Adrenal gland (tissue), 12 donors: Measurements from ENCODE around the gene PPTC7. TPM values are rescaled to one million over a fixed set of nuclear protein-coding genes. Genes with fewer than 3 reads are reported as not detected.
A peak's percentile ranks its signal among the peaks of the same experiment; 100 is the strongest.

Source experiments
- DNase-seq, 7 donors: peaks; one replicate each; pipeline ENCODE4 v3.0.0-alpha.2; 2019 to 2020
- H3K27ac ChIP-seq, 5 donors: fragments of 200-600 bp; sonication (generic) in 4 of 5; 1 replicate in 3 of 5; 2 replicates in 2 of 5; pipeline versions ENCODE4 v1.5.1 to v1.8.0; 2016 to 2020; ENCODE audit warnings: mild to moderate bottlenecking in 1 of 5
- H3K27me3 ChIP-seq: fragments of 200-600 bp; 2 replicates; pipeline ENCODE4 v1.8.0; 2021
- H3K36me3 ChIP-seq, 2 donors: fragments of 200-600 bp; replicated peaks in 1 of 2; 1 replicate in 1 of 2; 2 replicates in 1 of 2; pipeline versions ENCODE4 v1.5.1 to v1.8.0; 2018 to 2022
- H3K4me1 ChIP-seq, 2 donors: fragments of 200-600 bp; replicated peaks in 1 of 2; 1 replicate in 1 of 2; 2 replicates in 1 of 2; pipeline versions ENCODE4 v1.5.1 to v1.8.0; 2018 to 2021
- H3K4me3 ChIP-seq, 4 donors: fragments of 200-600 bp; sonication (generic) in 3 of 4; one replicate each; pipeline ENCODE4 v1.5.1; 2016 to 2018
- H3K9me3 ChIP-seq, 3 donors: fragments of 200-600 bp; sonication (generic) in 1 of 3; replicated peaks in 1 of 3; 1 replicate in 2 of 3; 2 replicates in 1 of 3; pipeline versions ENCODE4 v1.5.1 to v1.8.0; 2016 to 2021
- POLR2A ChIP-seq, 2 donors: fragments of 450-650 bp; IDR thresholded peaks; one replicate each; pipeline ENCODE4 v1.6.1; 2017; ENCODE audit warnings: antibody characterized with exemption in 2 of 2, mild to moderate bottlenecking in 2 of 2, moderate library complexity in 1 of 2
- WGBS, 4 donors: extraction: QIAGEN DNeasy Blood & Tissue Kit in 2 of 4; methylation state at CpG; one replicate each; pipeline versions ENCODE4 v1.1.5 to v1.1.7; 2013 to 2017; 5-methylcytosine and 5-hydroxymethylcytosine counted together
- intact Hi-C, 2 donors: fragments of 100-400 bp; cut with DNase I; formaldehyde crosslinking; loops; one replicate each; pipeline versions ENCODE4 v1.14.1 to v1.15.0; 2022 to 2023
- polyA plus RNA-seq, 3 donors: library from polyadenylated mRNA; stranded (reverse); fragments of 200-250 nt in 2 of 3; fragments of 350-450 nt in 1 of 3; fragmentation: Illumina TruSeq in 1 of 3; extraction: RNeasy Lipid Tissue Mini Kit (QIAGEN cat#74804) in 1 of 3; gene quantifications; one replicate each; pipeline ENCODE4 v1.2.3, GENCODE V29; 2013 to 2014
- small RNA-seq, 2 donors: library from RNA; depleted of rRNA; stranded (forward); fragments of <200 nt; gene quantifications; one replicate each; pipeline ENCODE3, GENCODE V24; 2016
- total RNA-seq, 9 donors: library from RNA; depleted of rRNA in 4 of 9; stranded (reverse); fragments of >200 nt in 4 of 9; fragments of 120-200 nt in 1 of 9; fragmentation: NEBNext Ultra II Directional in 1 of 9; extraction: Animal tissue kit (Norgen Biotek cat#: 25700) in 1 of 9; gene quantifications; one replicate each; pipeline versions ENCODE4 v1.1.0 to v1.2.4, GENCODE V29; 2013 to 2023
- TF ChIP-seq, protein P1 (sequence below), 6 experiments: fragments of 450-650 bp in 4 of 6; fragments of 200-600 bp in 2 of 6; sonication (generic) in 1 of 6; IDR thresholded peaks; 1 replicate in 5 of 6; 2 replicates in 1 of 6; pipeline versions ENCODE4 v1.5.1 to v1.8.0; 2016 to 2021; ENCODE audit warnings: antibody characterized with exemption in 6 of 6, mild to moderate bottlenecking in 2 of 6, moderate library complexity in 1 of 6
- donor health status: healthy with polysubstance abuse.
- donor health status: Bipolar disorder and iron deficiency.
- donor health status: DM: yes; HTN: yes; CAD: no.
- donor health status: DM: no; HTN: no; CAD: no.
- donor health status: DM: no; HTN: no; CAD: no.
- donor health status: DM: yes; HTN: yes; CAD: no.

Gene PPTC7
- total and polyA plus RNA-seq, 12 donors: 7.1 to 43.4 (median 20.1) TPM

DNA sequence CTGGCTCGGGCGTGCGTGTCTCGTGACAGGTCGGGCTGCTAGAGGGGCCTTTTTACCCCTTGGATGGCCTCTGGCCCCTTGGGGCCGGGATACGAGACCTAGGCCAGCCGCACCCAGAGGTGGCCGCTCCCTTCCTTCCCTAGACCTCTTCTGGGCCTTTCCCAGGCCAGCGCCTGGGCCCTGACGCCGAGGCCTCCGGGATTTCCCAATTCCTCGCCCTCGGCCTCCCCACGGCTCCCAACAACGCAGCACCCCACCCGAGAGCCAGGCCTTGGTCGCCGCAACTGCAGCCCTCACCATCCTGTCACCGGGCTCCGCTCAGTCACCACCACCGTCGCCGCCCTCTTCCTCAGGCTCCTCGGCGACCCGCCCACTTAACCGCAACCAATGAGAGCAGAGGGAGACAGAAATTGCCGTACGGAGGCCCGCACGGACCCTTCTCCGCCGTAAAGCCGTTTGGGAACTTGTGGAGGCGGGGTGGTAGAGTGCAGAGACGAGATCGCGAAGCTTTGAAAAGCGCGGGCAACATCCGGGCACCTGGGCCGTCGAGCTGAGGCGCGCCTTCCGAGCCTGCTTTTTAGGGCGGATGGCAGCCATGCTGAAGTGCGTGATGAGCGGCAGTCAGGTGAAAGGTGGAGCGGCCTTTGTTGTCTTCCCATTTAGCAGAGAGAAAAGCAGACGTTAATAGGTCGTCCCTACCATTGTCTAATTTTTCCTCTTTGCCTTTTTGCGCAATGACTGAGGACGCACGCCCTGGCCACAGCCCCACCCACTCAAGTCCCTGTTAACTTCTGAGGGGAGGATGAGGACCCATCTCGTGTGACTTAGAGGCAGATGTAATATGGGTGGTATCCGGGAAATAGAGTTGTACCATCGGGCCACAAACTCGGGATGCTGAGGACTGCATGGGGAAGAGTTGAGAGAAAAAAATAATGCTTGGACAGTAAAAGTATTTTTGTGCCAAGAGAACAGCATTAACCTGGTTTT lies 81.1 kb downstream of the PPTC7 start, which contains the start of the genes RAD9B and VPS29:
TSS of gene RAD9B (plus strand) at position 580 of the 987 bp plus-strand sequence. CDS start at position 587, 7 bp downstream.
TSS of gene VPS29 (minus strand) at position 360 of the 987 bp plus-strand sequence. CDS start at position 300, 60 bp downstream.
- H3K9me3 ChIP-seq: no peaks in the 10 kb centered on the region
- TF ChIP-seq, protein P1, sequence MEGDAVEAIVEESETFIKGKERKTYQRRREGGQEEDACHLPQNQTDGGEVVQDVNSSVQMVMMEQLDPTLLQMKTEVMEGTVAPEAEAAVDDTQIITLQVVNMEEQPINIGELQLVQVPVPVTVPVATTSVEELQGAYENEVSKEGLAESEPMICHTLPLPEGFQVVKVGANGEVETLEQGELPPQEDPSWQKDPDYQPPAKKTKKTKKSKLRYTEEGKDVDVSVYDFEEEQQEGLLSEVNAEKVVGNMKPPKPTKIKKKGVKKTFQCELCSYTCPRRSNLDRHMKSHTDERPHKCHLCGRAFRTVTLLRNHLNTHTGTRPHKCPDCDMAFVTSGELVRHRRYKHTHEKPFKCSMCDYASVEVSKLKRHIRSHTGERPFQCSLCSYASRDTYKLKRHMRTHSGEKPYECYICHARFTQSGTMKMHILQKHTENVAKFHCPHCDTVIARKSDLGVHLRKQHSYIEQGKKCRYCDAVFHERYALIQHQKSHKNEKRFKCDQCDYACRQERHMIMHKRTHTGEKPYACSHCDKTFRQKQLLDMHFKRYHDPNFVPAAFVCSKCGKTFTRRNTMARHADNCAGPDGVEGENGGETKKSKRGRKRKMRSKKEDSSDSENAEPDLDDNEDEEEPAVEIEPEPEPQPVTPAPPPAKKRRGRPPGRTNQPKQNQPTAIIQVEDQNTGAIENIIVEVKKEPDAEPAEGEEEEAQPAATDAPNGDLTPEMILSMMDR (IDR thresholded peaks at IDR 0.05): peak in 1 of 6 experiments; percentile 5
- TF ChIP-seq POLR2A (IDR thresholded peaks at IDR 0.05): peak; percentile 80 to 93
- peak within 1 kb of the TSS; percentile 69 to 96 (median 87) for H3K4me3 ChIP-seq
- peaks cover 8 to 37% of the 10 kb centered on the region in 2 donors for H3K4me1 ChIP-seq
- peak; percentile 98 to 99 (median 99) for DNase-seq
- H3K27me3 ChIP-seq: no peaks in the 10 kb centered on the region
- no peaks in the 10 kb centered on the region for H3K36me3 ChIP-seq
- WGBS, 4 donors: 6 to 15% (median 8%) methylated on average over 28 to 61 of the region's 61 CpGs
- intact Hi-C loops: no loop called here
- H3K27ac ChIP-seq: peak within 1 kb of the TSS; percentile 29 to 93 (median 90)

DNA sequence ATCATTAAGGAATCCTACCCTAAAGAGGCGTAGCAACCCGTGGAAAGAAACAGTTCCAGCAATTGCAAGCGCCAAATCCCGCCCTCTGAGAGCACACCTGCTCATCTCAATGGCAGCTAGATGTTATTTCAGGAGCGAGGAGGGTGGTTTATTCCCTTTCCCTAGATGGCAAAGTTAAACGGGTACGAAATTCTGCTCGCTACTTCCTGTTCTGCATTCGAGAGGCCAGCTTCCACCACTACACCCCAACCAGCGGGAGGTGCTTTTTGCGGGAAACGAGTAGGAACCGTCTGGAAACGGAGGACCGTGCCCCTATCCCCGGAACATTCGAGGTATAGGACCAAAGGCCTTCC lies 81.7 kb downstream of the PPTC7 start:
- DNase-seq: peak in 4 of 7 donors; percentile 46 to 68 (median 52)
- intact Hi-C loops: no loop called here
- 0% methylated on average over 13 to 17 of the region's 17 CpGs for WGBS, 4 donors

GRCh38 chr12:110498984-110499706 lies 84.0 kb downstream of the PPTC7 start:
- H3K36me3 ChIP-seq: peaks cover 0 to 27% of the 10 kb centered on the region in 2 donors
- TF ChIP-seq, protein P1 (IDR thresholded peaks at IDR 0.05): no peak
- TF ChIP-seq POLR2A (IDR thresholded peaks at IDR 0.05): no peak
- 50 to 68% (median 58%) methylated on average over 4 of the region's 4 CpGs for WGBS, 4 donors
- DNase-seq: peak in 1 of 7 donors; percentile 12
- no peaks in the 10 kb centered on the region for H3K27me3 ChIP-seq
- H3K4me1 ChIP-seq: peaks cover 8 to 37% of the 10 kb centered on the region in 2 donors
- H3K27ac ChIP-seq: peak overlapping the region in 1 of 5 donors; percentile 61
- no peak overlapping the region for H3K4me3 ChIP-seq
- intact Hi-C loops: no loop called here
- H3K9me3 ChIP-seq: no peaks in the 10 kb centered on the region

More for the DNA sequence above, 81.7 kb downstream of the PPTC7 start:
- H3K27me3 ChIP-seq: no peaks in the 10 kb centered on the region
- TF ChIP-seq, protein P1 (IDR thresholded peaks at IDR 0.05): no peak
- no peak for TF ChIP-seq POLR2A (IDR thresholded peaks at IDR 0.05)
- H3K36me3 ChIP-seq: peaks cover 0 to 5% of the 10 kb centered on the region in 2 donors
- peaks cover 8 to 37% of the 10 kb centered on the region in 2 donors for H3K4me1 ChIP-seq
- no peaks in the 10 kb centered on the region for H3K9me3 ChIP-seq
- H3K4me3 ChIP-seq: peak overlapping the region; percentile 69 to 96 (median 87)
- peak overlapping the region; percentile 29 to 93 (median 90) for H3K27ac ChIP-seq

Small RNA genes lying within 50 kb of the gene (small RNA-seq; reads per million reads assigned to genes)
- gene RF00278 (0 reads per million in 2 donors), gene RN7SL387P (0 reads per million in 2 donors)

Other genes with a start within 250 kb of the PPTC7 start
- gene ANAPC7, start 179.6 kb downstream of the PPTC7 start, total RNA-seq: 100 to 1,000 TPM in 1 of 9 donors, 10 to 100 TPM in 8; 27.4 to 114 (median 42.2) TPM
- 10 to 100 TPM; 57.8 to 73.4 (median 63.8) TPM for gene ANAPC7, start 179.6 kb downstream of the PPTC7 start, polyA plus RNA-seq
- gene ARPC3, start 133.0 kb downstream of the PPTC7 start, total RNA-seq: 100 to 1,000 TPM; 177 to 581 (median 271) TPM
- gene ARPC3, start 133.0 kb downstream of the PPTC7 start, polyA plus RNA-seq: 100 to 1,000 TPM; 358 to 448 (median 362) TPM
- gene GPN3, start 115.1 kb downstream of the PPTC7 start, total RNA-seq: 10 to 100 TPM; 14.0 to 27.1 (median 22.1) TPM
- gene GPN3, start 115.1 kb downstream of the PPTC7 start, polyA plus RNA-seq: 10 to 100 TPM in 2 of 3 donors, 1 to 10 TPM in 1; 9.6 to 30.0 (median 11.5) TPM
- 10 to 100 TPM in 4 of 9 donors, 1 to 10 TPM in 5; 5.0 to 15.1 (median 8.6) TPM for gene FAM216A, start 114.5 kb downstream of the PPTC7 start, total RNA-seq
- 10 to 100 TPM in 2 of 3 donors, 1 to 10 TPM in 1; 6.2 to 20.0 (median 10.8) TPM for gene FAM216A, start 114.5 kb downstream of the PPTC7 start, polyA plus RNA-seq
- gene VPS29, start 81.2 kb downstream of the PPTC7 start, total RNA-seq: 100 to 1,000 TPM in 5 of 9 donors, 10 to 100 TPM in 4; 56.7 to 263 (median 102) TPM
- 100 to 1,000 TPM; 119 to 200 (median 140) TPM for gene VPS29, start 81.2 kb downstream of the PPTC7 start, polyA plus RNA-seq
- gene RAD9B, start 81.0 kb downstream of the PPTC7 start, total RNA-seq: 1 to 10 TPM in 2 of 9 donors, under 1 TPM in 6, not detected in 1; 0.14 to 3.6 (median 0.42) TPM
- under 1 TPM; 0.20 to 0.24 (median 0.22) TPM for gene RAD9B, start 81.0 kb downstream of the PPTC7 start, polyA plus RNA-seq
- 10 to 100 TPM; 37.3 to 79.4 (median 48.7) TPM for gene TCTN1, start 30.8 kb upstream of the PPTC7 start, total RNA-seq
- 100 to 1,000 TPM in 2 of 3 donors, 10 to 100 TPM in 1; 69.3 to 174 (median 142) TPM for gene TCTN1, start 30.8 kb upstream of the PPTC7 start, polyA plus RNA-seq
- 10 to 100 TPM in 6 of 9 donors, 1 to 10 TPM in 3; 6.5 to 71.0 (median 13.4) TPM for gene HVCN1, start 105.8 kb upstream of the PPTC7 start, total RNA-seq
- 10 to 100 TPM in 1 of 3 donors, 1 to 10 TPM in 2; 5.7 to 41.3 (median 6.5) TPM for gene HVCN1, start 105.8 kb upstream of the PPTC7 start, polyA plus RNA-seq
- gene PPP1CC, start 159.6 kb upstream of the PPTC7 start, total RNA-seq: 100 to 1,000 TPM in 8 of 9 donors, 10 to 100 TPM in 1; 98.8 to 170 (median 141) TPM
- gene PPP1CC, start 159.6 kb upstream of the PPTC7 start, polyA plus RNA-seq: 100 to 1,000 TPM in 1 of 3 donors, 10 to 100 TPM in 2; 53.7 to 182 (median 58.0) TPM